H1 (cell line): ENCODE data around the gene SPTBN4. TPM values are rescaled to one million over a fixed set of nuclear protein-coding genes. Genes with fewer than 3 reads are reported as not detected.

Experiments used
- CTCF ChIA-PET: fragments of 300-600 bp; sonication (Branson Sonifier 250); formaldehyde crosslinking; loops from one replicate; lab custom pipeline; 2021; ENCODE audit not compliant: partially characterized antibody; lab: Charles Lee
- POLR2A ChIA-PET: fragments of 300-600 bp; sonication (Branson Sonifier 250); formaldehyde crosslinking; loops from one replicate; lab custom pipeline; 2021; ENCODE audit warnings: inconsistent platforms; ENCODE audit not compliant: partially characterized antibody; lab: Charles Lee
- DNase-seq, 2 experiments: peaks; one replicate each; pipeline versions ENCODE4 v3.0.0 to v3.0.0-alpha.2; 2010 to 2022; ENCODE audit warnings: low spot score in 2 of 2, low read depth in 1 of 2, mixed read lengths in 1 of 2
- FAIRE-seq: peaks from 2 replicates; lab custom pipeline; 2011; peaks lifted over from hg19 to GRCh38; lab: Jason Lieb, UNC
- H2AFZ ChIP-seq: 2 replicates; pipeline ENCODE4 v1.8.1; 2012; ENCODE audit warnings: low read length, inconsistent platforms
- H2AK5ac ChIP-seq: 2 replicates; pipeline ENCODE4 v1.6.1; 2013; ENCODE audit warnings: low read depth, low read length
- H2BK120ac ChIP-seq: replicated peaks from 2 replicates; pipeline ENCODE3; 2013; ENCODE audit warnings: low read depth, low read length, inconsistent platforms
- H2BK12ac ChIP-seq: 2 replicates; pipeline ENCODE4 v1.6.1; 2013; ENCODE audit warnings: low read depth, low read length
- H2BK15ac ChIP-seq: 2 replicates; pipeline ENCODE4 v1.6.1; 2013; ENCODE audit warnings: low read length
- H2BK20ac ChIP-seq: 2 replicates; pipeline ENCODE4 v1.6.1; 2013; ENCODE audit warnings: low read length
- H2BK5ac ChIP-seq: 2 replicates; pipeline ENCODE4 v1.6.1; 2013; ENCODE audit warnings: low read depth, low read length
- H3K14ac ChIP-seq: 2 replicates; pipeline ENCODE4 v1.6.1; 2013; ENCODE audit warnings: inconsistent platforms; ENCODE audit not compliant: insufficient read length
- H3K18ac ChIP-seq: 2 replicates; pipeline ENCODE4 v1.6.1; 2013; ENCODE audit warnings: low read length; ENCODE audit errors: extremely low read depth
- H3K23ac ChIP-seq: 2 replicates; pipeline ENCODE4 v1.6.1; 2013; ENCODE audit warnings: inconsistent platforms; ENCODE audit not compliant: insufficient read length
- H3K23me2 ChIP-seq: 2 replicates; pipeline ENCODE4 v1.6.1; 2013; ENCODE audit warnings: low read depth, low read length
- H3K27ac ChIP-seq: 2 replicates; pipeline ENCODE4 v1.6.1; 2011; ENCODE audit warnings: low read depth, low read length, inconsistent platforms
- H3K27me3 ChIP-seq, 4 experiments: replicated peaks in 1 of 4; 1 replicate in 1 of 4; 2 replicates in 3 of 4; pipeline versions ENCODE4 v1.6.1 to v1.8.1; 2011 to 2013; ENCODE audit warnings: low read length in 3 of 4, mild to moderate bottlenecking in 3 of 4, inconsistent platforms in 2 of 4, mixed read lengths in 2 of 4, moderate library complexity in 1 of 4; ENCODE audit not compliant: control insufficient read depth in 3 of 4, insufficient read depth in 3 of 4; ENCODE audit errors: extremely low read depth in 1 of 4
- H3K36me3 ChIP-seq, 4 experiments: 2 replicates each; pipeline versions ENCODE4 v1.6.1 to v1.8.1; 2011 to 2013; ENCODE audit warnings: mild to moderate bottlenecking in 4 of 4, low read length in 3 of 4, moderate library complexity in 2 of 4, control low read depth in 1 of 4, inconsistent platforms in 1 of 4; ENCODE audit not compliant: insufficient read depth in 4 of 4, control insufficient read depth in 2 of 4
- H3K4ac ChIP-seq: replicated peaks from 2 replicates; pipeline ENCODE3; 2013; ENCODE audit warnings: low read length, low read depth, mixed read lengths, inconsistent platforms; ENCODE audit not compliant: insufficient read length
- H3K4me1 ChIP-seq, 4 experiments: replicated peaks in 1 of 4; 1 replicate in 1 of 4; 2 replicates in 3 of 4; pipeline versions ENCODE4 v1.6.1 to v1.8.1; 2011 to 2013; ENCODE audit warnings: low read length in 3 of 4, inconsistent platforms in 2 of 4, mixed read lengths in 1 of 4; ENCODE audit not compliant: insufficient read depth in 4 of 4, control insufficient read depth in 3 of 4
- H3K4me2 ChIP-seq, 2 experiments: 2 replicates each; pipeline versions ENCODE4 v1.6.1 to v1.8.1; 2011 to 2013; ENCODE audit warnings: low read depth in 2 of 2, low read length in 2 of 2, control low read depth in 1 of 2, inconsistent platforms in 1 of 2, mild to moderate bottlenecking in 1 of 2; ENCODE audit not compliant: insufficient read depth in 1 of 2
- H3K4me3 ChIP-seq, 4 experiments: fragments of 200-600, 300-600 bp in 1 of 4; sonication (generic), shearing (Covaris generic), sonication (Bioruptor Twin) in 1 of 4; 2 replicates each; pipeline versions ENCODE4 v1.5.1 to v1.8.1; 2011 to 2016; ENCODE audit warnings: low read length in 4 of 4, low read depth in 3 of 4, control low read depth in 2 of 4, inconsistent platforms in 2 of 4, mild to moderate bottlenecking in 2 of 4, mixed read lengths in 1 of 4, moderate library complexity in 1 of 4; ENCODE audit not compliant: insufficient read depth in 2 of 4; ENCODE audit errors: extremely low read depth in 1 of 4
- H3K56ac ChIP-seq: replicated peaks from 2 replicates; pipeline ENCODE3; 2013; ENCODE audit warnings: low read depth, mild to moderate bottlenecking, mixed read lengths, low read length, inconsistent platforms; ENCODE audit not compliant: insufficient read length
- H3K79me1 ChIP-seq: 2 replicates; pipeline ENCODE4 v1.6.1; 2013; ENCODE audit warnings: low read depth, low read length, control low read depth
- H3K79me2 ChIP-seq, 2 experiments: 2 replicates each; pipeline versions ENCODE4 v1.6.1 to v1.8.1; 2012 to 2013; ENCODE audit warnings: low read length in 2 of 2, mild to moderate bottlenecking in 2 of 2, inconsistent platforms in 1 of 2; ENCODE audit not compliant: insufficient read depth in 2 of 2, control insufficient read depth in 1 of 2
- H3K9ac ChIP-seq, 4 experiments: replicated peaks in 1 of 4; 1 replicate in 1 of 4; 2 replicates in 3 of 4; pipeline versions ENCODE4 v1.6.1 to v1.8.1; 2011 to 2013; ENCODE audit warnings: low read depth in 3 of 4, low read length in 3 of 4, control low read depth in 2 of 4, mild to moderate bottlenecking in 2 of 4, moderate library complexity in 2 of 4, inconsistent platforms in 1 of 4; ENCODE audit errors: extremely low read depth in 1 of 4
- H3K9me3 ChIP-seq, 2 experiments: 2 replicates each; pipeline versions ENCODE4 v1.6.1 to v1.8.1; 2012 to 2013; ENCODE audit warnings: mild to moderate bottlenecking in 2 of 2, moderate library complexity in 2 of 2, control low read depth in 1 of 2, inconsistent platforms in 1 of 2, low read depth in 1 of 2, low read length in 1 of 2, mixed read lengths in 1 of 2; ENCODE audit not compliant: insufficient read depth in 2 of 2
- H4K20me1 ChIP-seq, 2 experiments: replicated peaks in 1 of 2; 2 replicates each; pipeline versions ENCODE3 to v1.8.1; 2011 to 2013; ENCODE audit warnings: inconsistent platforms in 2 of 2, low read length in 2 of 2, mild to moderate bottlenecking in 1 of 2; ENCODE audit not compliant: insufficient read depth in 2 of 2, control insufficient read depth in 1 of 2
- H4K5ac ChIP-seq: 2 replicates; pipeline ENCODE4 v1.6.1; 2013; ENCODE audit warnings: low read length, low read depth, mixed read lengths, inconsistent platforms; ENCODE audit not compliant: insufficient read length
- H4K8ac ChIP-seq: 2 replicates; pipeline ENCODE4 v1.8.0; 2013; ENCODE audit warnings: mild to moderate bottlenecking, moderate library complexity, low read length, inconsistent platforms; ENCODE audit not compliant: insufficient read depth; ENCODE audit errors: extremely low read depth
- H4K91ac ChIP-seq: replicated peaks from 2 replicates; pipeline ENCODE3; 2013; ENCODE audit warnings: low read length, mixed read lengths, inconsistent platforms; ENCODE audit not compliant: insufficient read length
- KDM1A ChIP-seq: fragments of 200-600, 300-600 bp; sonication (generic); IDR thresholded peaks from 2 replicates; pipeline ENCODE4 v1.7.1; 2016; ENCODE audit warnings: mild to moderate bottlenecking, low read length, borderline replicate concordance
- TAF1 ChIP-seq: IDR thresholded peaks from 2 replicates; pipeline ENCODE4 v1.6.1; 2011; ENCODE audit warnings: mild to moderate bottlenecking, low read depth, low read length
- WGBS, 2 experiments: shearing (Covaris generic) in 1 of 2; methylation state at CpG; one replicate each; pipeline versions ENCODE4 v1.1.6 to v1.1.7; 2013 to 2015; ENCODE audit warnings: low lambda C conversion rate in 2 of 2, mixed read lengths in 2 of 2, inconsistent platforms in 1 of 2, low coverage in 1 of 2, missing lambda C conversion rate in 1 of 2; ENCODE audit not compliant: insufficient replicate concordance in 2 of 2, insufficient coverage in 1 of 2, insufficient read length in 1 of 2; ENCODE audit errors: extremely low coverage in 1 of 2, missing lambda C conversion rate in 1 of 2; 5-methylcytosine and 5-hydroxymethylcytosine counted together
- polyA plus RNA-seq, 7 experiments: library from polyadenylated mRNA; depleted of rRNA in 3 of 7; stranded (reverse) in 5 of 7; unstranded in 2 of 7; fragments of >200 nt in 5 of 7; fragments of 200-250 nt in 2 of 7; gene quantifications; 1 replicate in 5 of 7; 2 replicates in 1 of 7; 4 replicates in 1 of 7; pipeline versions ENCODE4 v1.2.1 to v1.2.3, GENCODE V29; 2011 to 2013; ENCODE audit warnings: missing spikeins in 2 of 7, mixed read lengths in 2 of 7
- total RNA-seq: library from RNA; stranded (reverse); fragmentation: NEBNext Ultra II Directional; extraction: Animal tissue kit (Norgen Biotek cat#: 25700); gene quantifications from 2 replicates; pipeline ENCODE4 v1.2.1, GENCODE V29; 2021

Gene SPTBN4
- total and polyA plus RNA-seq, 2 of the 8 experiments (the other 6 are each of a cell fraction or from before 2014, with no cell fraction given) = 1.9 to 3.0 TPM

- Histone ChIP-seq H4K5ac (no peak overlapping the region), H3K23me2 (peaks cover 1% of the 10 kb centered on the region; the same call in 1 of the 2 replicates), H2BK15ac (no peak overlapping the region), H4K20me1 (no peaks in the 10 kb centered on the region), H2AK5ac (no peak overlapping the region), H3K79me1 (no peaks in the 10 kb centered on the region), H3K23ac (no peak overlapping the region), H3K4ac (no peak overlapping the region), H3K27me3 (peaks cover 0 to 6% (median 3%) of the 10 kb centered on the region in 4 experiments; a peak in 3 of 7 replicates), H3K4me3 (no peak overlapping the region), H3K4me1 (no peaks in the 10 kb centered on the region), H3K9ac (no peak overlapping the region), H3K79me2 (no peaks in the 10 kb centered on the region), H3K27ac (no peak overlapping the region), H2BK20ac (no peak overlapping the region), H3K9me3 (no peaks in the 10 kb centered on the region), H3K36me3 (no peaks in the 10 kb centered on the region), H2BK120ac (no peak overlapping the region), H4K8ac (no peak overlapping the region), H3K14ac (no peak overlapping the region), H2BK12ac (no peak overlapping the region), H3K18ac (no peak overlapping the region), H4K91ac (no peak overlapping the region), H3K56ac (no peak overlapping the region), H2AFZ (no peak overlapping the region), H3K4me2 (no peak overlapping the region), H2BK5ac (no peak overlapping the region)
- 84% methylated on average over 5 of the region's 5 CpGs; no CpG with 5 or more reads in 1 of the 2 experiments for WGBS, 2 experiments
- ChIA-PET POLR2A (no interaction called here), CTCF (interaction anchor here (0.6 to 3.7 kb wide), 7 partner anchors 11 to 1598 kb away, joined by 3 to 18 read pairs (median 4); partner anchors contain the start of gene BLVRB)
- FAIRE-seq = no peak
- TF ChIP-seq TAF1 = no peak
- 0 out of 2 replicates have a peak, but pooled peaks have one; percentile 35 for TF ChIP-seq KDM1A
- no peak for DNase-seq
Observed at GRCh38 chr19:40499320-40499719, 32.5 kb downstream of the SPTBN4 start.
